K562 (cell line): ENCODE data around the gene GEMIN2. TPM values are rescaled to one million over a fixed set of nuclear protein-coding genes. Genes with fewer than 3 reads are reported as not detected.
A peak's percentile ranks its signal among the peaks of the same experiment; 100 is the strongest.

ENCODE experiments used
- CCNT2 ChIP-seq: IDR thresholded peaks from 2 replicates; pipeline ENCODE4 v1.6.1; 2011; ENCODE audit warnings: borderline replicate concordance, low read depth, mild to moderate bottlenecking, moderate library complexity, mixed read lengths, low read length; ENCODE audit not compliant: insufficient read length; ENCODE audit errors: extremely low read depth
- CREB3L1 ChIP-seq: fragments of 450-650 bp; IDR thresholded peaks from 2 replicates; pipeline ENCODE4 v1.6.1; 2014; ENCODE audit warnings: low read depth, mild to moderate bottlenecking, moderate library complexity, borderline replicate concordance
- DPF2 ChIP-seq: fragments of 450-650 bp; IDR thresholded peaks from 2 replicates; pipeline ENCODE4 v1.6.1; 2016
- ESRRA ChIP-seq: fragments of 450-650 bp; IDR thresholded peaks from 2 replicates; pipeline ENCODE4 v1.6.1; 2014; ENCODE audit warnings: low read depth, mild to moderate bottlenecking, moderate library complexity, borderline replicate concordance
- ETV1 ChIP-seq: fragments of 450-650 bp; conservative IDR thresholded peaks from 2 replicates; pipeline ENCODE4 v1.6.1; 2016; ENCODE audit warnings: missing genetic modification characterization, control low read depth, low read depth, missing compliant biosample characterization
- ETV6 ChIP-seq, 3 experiments: fragments of 150-350 bp in 1 of 3; sonication (generic) in 1 of 3; formaldehyde crosslinking in 1 of 3; IDR thresholded peaks; 2 replicates each; pipeline versions ENCODE4 v1.6.1 to v1.8.0; 2014 to 2022; ENCODE audit warnings: borderline replicate concordance in 2 of 3, low read depth in 2 of 3, antibody characterized with exemption in 1 of 3, low read length in 1 of 3, mild to moderate bottlenecking in 1 of 3, missing genetic modification reagents in 1 of 3
- HDAC2 ChIP-seq: fragments of 450-650 bp; IDR thresholded peaks from 2 replicates; pipeline ENCODE4 v1.6.1; 2016; ENCODE audit warnings: mild to moderate bottlenecking
- HNRNPL ChIP-seq: fragments of 200-400 bp; formaldehyde crosslinking; IDR thresholded peaks from 2 replicates; pipeline ENCODE4 v1.6.1; 2017; ENCODE audit warnings: low read depth, mild to moderate bottlenecking, low read length
- HNRNPLL ChIP-seq: fragments of 200-400 bp; formaldehyde crosslinking; IDR thresholded peaks from 2 replicates; pipeline ENCODE4 v1.6.1; 2017; ENCODE audit warnings: low read length, low read depth, mild to moderate bottlenecking; ENCODE audit not compliant: poor library complexity, severe bottlenecking
- NEUROD1 ChIP-seq: fragments of 150-350 bp; IDR thresholded peaks from 2 replicates; pipeline ENCODE4 v1.6.1; 2014; ENCODE audit warnings: borderline replicate concordance, low read length, low read depth; ENCODE audit not compliant: partially characterized antibody
- PKNOX1 ChIP-seq: fragments of 450-650 bp; IDR thresholded peaks from 2 replicates; pipeline ENCODE4 v1.6.1; 2016
- POLR2B ChIP-seq: fragments of 450-650 bp; IDR thresholded peaks from 2 replicates; pipeline ENCODE4 v1.6.1; 2018; ENCODE audit warnings: low read depth; ENCODE audit not compliant: partially characterized antibody
- RUNX1 ChIP-seq: sonication (generic); IDR thresholded peaks from 2 replicates; pipeline ENCODE4 v1.6.1; 2016; ENCODE audit warnings: antibody characterized with exemption, low read depth
- SIX5 ChIP-seq, 2 experiments: IDR thresholded peaks; 2 replicates each; pipeline ENCODE4 v1.6.1; 2011; ENCODE audit warnings: low read length in 2 of 2, borderline replicate concordance in 1 of 2, low read depth in 1 of 2, mild to moderate bottlenecking in 1 of 2, moderate library complexity in 1 of 2; ENCODE audit not compliant: insufficient read depth in 1 of 2
- SMAD3 ChIP-seq: fragments of 450-650 bp; formaldehyde crosslinking; conservative IDR thresholded peaks from 2 replicates; pipeline ENCODE4 v1.4.0; 2020; ENCODE audit warnings: mild to moderate bottlenecking
- TCF7L2 ChIP-seq: fragments of 150-350 bp; IDR thresholded peaks from 2 replicates; pipeline ENCODE4 v1.6.1; 2016; ENCODE audit warnings: low read depth, mild to moderate bottlenecking, low read length, moderate library complexity
- YY1 ChIP-seq, 3 experiments: IDR thresholded peaks; 2 replicates each; pipeline ENCODE4 v1.6.1; 2011; ENCODE audit warnings: low read length in 2 of 3, mild to moderate bottlenecking in 2 of 3, moderate library complexity in 2 of 3, borderline replicate concordance in 1 of 3, control low read depth in 1 of 3, low read depth in 1 of 3; ENCODE audit not compliant: insufficient read depth in 3 of 3, insufficient replicate concordance in 2 of 3, control insufficient read depth in 1 of 3, insufficient read length in 1 of 3; ENCODE audit errors: extremely low read depth in 1 of 3
- ZNF134 ChIP-seq: fragments of 250-450 bp; sonication (Bioruptor Pico); conservative IDR thresholded peaks from 2 replicates; pipeline ENCODE4 v1.4.0; 2020
- polyA plus RNA-seq, 8 experiments: library from polyadenylated mRNA; depleted of rRNA in 4 of 8; stranded (reverse) in 5 of 8; unstranded in 3 of 8; fragments of >200 nt; fragmentation: Nextera tagmentation in 2 of 8; fragmentation: Illumina TruSeq in 1 of 8; extraction: Ambion mirVana in 2 of 8; extraction: Trizol in 1 of 8; gene quantifications; 2 replicates each; pipeline versions ENCODE4 v1.2.1 to v1.2.3, GENCODE V29; 2011 to 2014; ENCODE audit warnings: inconsistent platforms in 1 of 8, missing spikeins in 1 of 8
- total RNA-seq, 7 experiments: library from RNA; depleted of rRNA in 6 of 7; stranded (reverse); fragments of >200 nt in 6 of 7; fragmentation: Illumina TruSeq in 2 of 7; extraction: Trizol in 2 of 7; gene quantifications; 2 replicates each; pipeline versions ENCODE4 v1.2.1 to v1.2.3, GENCODE V29; 2011 to 2021; ENCODE audit warnings: low replicate concordance in 1 of 7
- TF ChIP-seq, protein P1 (sequence below), 3 experiments: fragments of 200-800 bp in 1 of 3; sonication (Bioruptor generic) in 1 of 3; sonication (generic) in 1 of 3; formaldehyde crosslinking in 1 of 3; IDR thresholded peaks; 2 replicates each; pipeline versions ENCODE4 v1.6.1 to v1.8.0; 2016 to 2022; ENCODE audit warnings: mild to moderate bottlenecking in 2 of 3, missing compliant biosample characterization in 2 of 3, missing genetic modification characterization in 2 of 3, missing genetic modification reagents in 1 of 3
- TF ChIP-seq, protein P2 (sequence below): sonication (generic); formaldehyde crosslinking; IDR thresholded peaks from 2 replicates; pipeline ENCODE4 v1.8.0; 2022; ENCODE audit warnings: missing genetic modification reagents, mild to moderate bottlenecking, borderline replicate concordance

Gene GEMIN2
- total and polyA plus RNA-seq, 9 of the 15 experiments (the other 6 are each of a cell fraction or from before 2014, with no cell fraction given) = 23.0 to 87.6 (median 45.5) TPM

- no peak for TF ChIP-seq CCNT2
- TF ChIP-seq ETV6 (IDR thresholded peaks at IDR 0.05; ENCODE audit: borderline replicate concordance in 1 of 2, low read depth in 2 of 2, low read length in 1 of 2) = no peak
- no peak for TF ChIP-seq ETV6 (CRISPR knock-in tag; IDR thresholded peaks at IDR 0.05; ENCODE audit: borderline replicate concordance)
- peak; percentile 99 for TF ChIP-seq ETV1 (tag)
- TF ChIP-seq POLR2B = peak; percentile 83
- TF ChIP-seq DPF2 = peak; percentile 38; the same call in 1 of the 2 replicates
- peak; percentile 89 for TF ChIP-seq HNRNPLL
- TF ChIP-seq SIX5 (IDR thresholded peaks at IDR 0.05; ENCODE audit: borderline replicate concordance in 1 of 2, insufficient read depth in 1 of 2, low read depth in 1 of 2, low read length in 2 of 2) = peak; percentile 38 to 61; a peak in 2 of 4 replicates
- peak; percentile 55 to 89 (median 82) for TF ChIP-seq YY1 (IDR thresholded peaks at IDR 0.05; ENCODE audit: borderline replicate concordance in 1 of 3, control insufficient read depth in 1 of 3, extremely low read depth in 1 of 3, insufficient read depth in 3 of 3, insufficient read length in 1 of 3, insufficient replicate concordance in 2 of 3, low read depth in 1 of 3, low read length in 2 of 3)
- TF ChIP-seq PKNOX1 = peak; percentile 99
- TF ChIP-seq, protein P1, sequence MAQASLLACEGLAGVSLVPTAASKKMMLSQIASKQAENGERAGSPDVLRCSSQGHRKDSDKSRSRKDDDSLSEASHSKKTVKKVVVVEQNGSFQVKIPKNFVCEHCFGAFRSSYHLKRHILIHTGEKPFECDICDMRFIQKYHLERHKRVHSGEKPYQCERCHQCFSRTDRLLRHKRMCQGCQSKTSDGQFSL (CRISPR knock-in tag; IDR thresholded peaks at IDR 0.05) = no peak
- TF ChIP-seq, protein P1 (tag; IDR thresholded peaks at IDR 0.05) = no peak
- TF ChIP-seq, protein P2, sequence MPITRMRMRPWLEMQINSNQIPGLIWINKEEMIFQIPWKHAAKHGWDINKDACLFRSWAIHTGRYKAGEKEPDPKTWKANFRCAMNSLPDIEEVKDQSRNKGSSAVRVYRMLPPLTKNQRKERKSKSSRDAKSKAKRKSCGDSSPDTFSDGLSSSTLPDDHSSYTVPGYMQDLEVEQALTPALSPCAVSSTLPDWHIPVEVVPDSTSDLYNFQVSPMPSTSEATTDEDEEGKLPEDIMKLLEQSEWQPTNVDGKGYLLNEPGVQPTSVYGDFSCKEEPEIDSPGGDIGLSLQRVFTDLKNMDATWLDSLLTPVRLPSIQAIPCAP = no peak
- peak; percentile 27; the same call in 1 of the 2 replicates for TF ChIP-seq ESRRA
- peak; percentile 99 for TF ChIP-seq TCF7L2
- no peak for TF ChIP-seq HNRNPL
- TF ChIP-seq HDAC2 = no peak
- no peak for TF ChIP-seq RUNX1
- no peak for TF ChIP-seq SMAD3 (CRISPR knock-in tag)
- peak; percentile 99 for TF ChIP-seq NEUROD1
- TF ChIP-seq CREB3L1 = peak; percentile 59; the same call in 1 of the 2 replicates
- TF ChIP-seq ZNF134 (CRISPR knock-in tag) = no peak
Measured at GRCh38 chr14:39174560-39175444, 60.7 kb downstream of the GEMIN2 start, which contains the start of gene PNN (continued).
